HG03097 (cell line): Measurements from ENCODE around the gene NELFCD.
"Not testable (repeated sequence)": the region's sequence is repeated elsewhere in the genome, so short reads cannot be mapped to it uniquely, and the experiment has no call there.

Experiments used
- ATAC-seq: cut with Tn5 transposase; IDR thresholded peaks from one replicate; pipeline ENCODE4 v1.9.1; 2021; ENCODE audit not compliant: unreplicated experiment, low FRiP score

NELFCD gene

DNA sequence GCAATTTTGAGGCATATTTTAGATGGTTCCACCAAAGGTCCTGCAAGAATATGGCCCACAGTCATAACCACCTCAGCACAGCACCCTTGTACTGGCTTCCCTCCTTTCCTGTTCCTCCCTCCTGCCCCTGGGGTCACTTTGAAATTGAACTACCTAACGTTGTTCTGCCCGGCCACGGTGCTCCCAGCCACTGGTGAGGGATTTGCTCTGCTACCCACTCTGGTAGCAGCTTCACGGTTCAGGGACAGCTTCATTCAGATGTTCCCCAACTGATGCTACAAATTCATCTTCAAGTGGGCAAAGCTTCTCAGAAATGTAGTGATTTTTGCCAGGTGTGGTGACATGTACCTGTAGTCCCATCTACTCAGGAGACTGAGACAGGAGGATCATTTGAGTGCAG lies 7.9 kb upstream of the NELFCD start:
- no peak for ATAC-seq

DNA sequence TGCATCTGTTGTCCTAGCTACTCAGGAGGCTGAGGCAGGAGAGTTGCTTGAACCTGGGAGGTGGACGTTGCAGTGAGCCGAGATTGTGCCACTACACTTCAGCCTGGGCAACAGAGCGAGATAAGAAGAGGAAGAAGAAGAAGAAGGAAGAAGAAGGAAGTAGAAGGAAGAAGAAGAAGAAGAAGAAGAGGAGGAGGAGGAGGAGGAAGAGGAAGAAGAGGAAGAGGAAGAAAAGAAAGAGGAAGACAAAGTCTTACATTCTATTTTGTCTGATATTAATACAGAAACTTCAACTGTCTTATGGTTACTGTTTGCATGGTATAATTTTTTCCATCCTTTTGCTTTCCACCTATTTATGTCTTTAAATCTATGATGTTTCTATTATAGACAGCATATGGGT lies 7.2 kb upstream of the NELFCD start:
- no peak for ATAC-seq

DNA sequence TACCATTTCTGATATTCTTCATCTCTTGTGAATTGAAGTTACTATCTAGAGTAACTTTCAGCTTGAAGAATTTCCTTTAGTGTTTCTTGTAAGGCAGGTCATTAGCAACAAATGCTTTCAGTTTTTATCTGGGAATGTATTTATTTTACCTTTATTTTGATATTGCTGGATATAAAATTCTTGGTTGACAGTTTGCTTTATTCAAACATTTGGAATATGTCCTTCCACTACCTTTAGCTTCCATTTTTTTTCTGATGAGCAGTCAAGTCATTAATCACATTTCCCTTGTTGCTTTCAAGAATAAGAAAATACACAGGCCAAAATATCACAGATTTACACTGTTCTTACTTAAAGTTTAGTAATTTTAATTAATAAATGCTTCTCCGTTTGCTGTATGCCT lies 5.7 kb upstream of the NELFCD start:
- ATAC-seq, result no peak

DNA sequence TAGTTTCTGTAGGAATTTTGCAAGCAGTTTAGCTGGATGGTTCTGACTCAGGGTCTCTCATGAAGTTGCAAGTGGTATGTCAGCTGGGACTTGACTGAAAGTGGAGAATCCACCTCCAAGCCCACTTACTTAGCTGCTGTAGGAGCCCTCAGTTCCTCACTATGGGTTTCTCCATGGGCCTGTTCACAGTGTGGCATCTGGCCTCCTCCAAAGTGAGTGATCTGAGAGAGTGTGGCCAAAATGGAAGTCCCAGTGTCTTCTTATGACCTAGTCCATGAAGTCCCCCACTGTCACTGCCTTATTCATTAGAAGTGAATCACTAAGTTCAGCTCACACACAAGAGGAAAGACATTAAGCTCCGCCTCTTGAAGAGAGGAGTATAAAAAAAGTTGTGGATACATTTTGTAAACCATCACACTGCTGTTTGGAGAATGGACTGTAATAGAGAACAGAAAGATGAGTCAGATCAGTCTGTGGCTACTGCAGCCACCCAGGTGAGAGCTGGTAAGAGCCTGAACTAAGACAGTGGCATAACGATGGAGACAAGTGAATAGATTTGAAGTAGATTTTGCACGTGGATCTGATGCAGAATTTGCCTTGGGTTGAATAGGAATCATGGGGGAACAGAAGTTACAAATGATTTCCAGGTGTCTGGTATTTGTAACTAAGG lies 4.9 kb upstream of the NELFCD start:
- ATAC-seq, result no peak

DNA sequence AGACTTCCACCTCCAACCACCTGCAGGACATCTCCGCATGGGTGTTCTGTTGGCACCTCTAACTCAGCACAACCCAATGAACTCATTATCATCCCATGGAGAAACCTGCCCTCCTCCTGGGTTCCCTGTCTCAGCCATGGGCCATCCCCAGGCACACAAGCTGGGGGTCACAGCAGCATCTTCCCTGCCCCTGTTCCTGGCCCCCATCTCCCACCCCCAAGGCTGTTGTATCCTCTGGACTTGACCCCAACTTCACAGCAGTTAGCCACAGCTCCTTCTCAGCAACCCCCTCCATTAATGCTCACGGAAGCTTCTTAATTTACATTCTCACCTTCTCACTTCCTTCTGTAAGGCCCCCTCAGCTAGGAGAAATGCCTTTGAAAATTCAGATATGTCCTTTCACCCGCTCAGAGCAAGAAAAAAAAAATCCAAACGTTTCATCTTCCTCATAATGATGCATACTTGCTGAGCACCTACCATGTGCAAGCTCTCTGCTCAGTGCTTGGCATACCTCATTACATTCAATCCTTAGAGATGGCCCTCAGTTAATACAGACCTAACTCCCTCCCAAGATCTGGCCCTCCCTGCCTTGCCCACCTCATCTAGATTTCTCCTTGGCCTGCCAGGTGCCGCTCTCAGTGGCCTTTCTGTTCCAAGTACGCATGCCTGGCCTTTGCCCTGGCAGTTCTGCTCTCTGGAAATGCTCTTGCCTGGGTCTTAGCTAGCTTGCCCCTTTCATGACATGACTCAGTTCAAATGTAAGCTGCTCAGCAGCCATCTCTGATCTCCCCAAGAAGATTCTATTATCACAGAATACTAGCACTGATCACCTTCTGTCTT lies 2.5 kb upstream of the NELFCD start:
- ATAC-seq, result no peak

DNA sequence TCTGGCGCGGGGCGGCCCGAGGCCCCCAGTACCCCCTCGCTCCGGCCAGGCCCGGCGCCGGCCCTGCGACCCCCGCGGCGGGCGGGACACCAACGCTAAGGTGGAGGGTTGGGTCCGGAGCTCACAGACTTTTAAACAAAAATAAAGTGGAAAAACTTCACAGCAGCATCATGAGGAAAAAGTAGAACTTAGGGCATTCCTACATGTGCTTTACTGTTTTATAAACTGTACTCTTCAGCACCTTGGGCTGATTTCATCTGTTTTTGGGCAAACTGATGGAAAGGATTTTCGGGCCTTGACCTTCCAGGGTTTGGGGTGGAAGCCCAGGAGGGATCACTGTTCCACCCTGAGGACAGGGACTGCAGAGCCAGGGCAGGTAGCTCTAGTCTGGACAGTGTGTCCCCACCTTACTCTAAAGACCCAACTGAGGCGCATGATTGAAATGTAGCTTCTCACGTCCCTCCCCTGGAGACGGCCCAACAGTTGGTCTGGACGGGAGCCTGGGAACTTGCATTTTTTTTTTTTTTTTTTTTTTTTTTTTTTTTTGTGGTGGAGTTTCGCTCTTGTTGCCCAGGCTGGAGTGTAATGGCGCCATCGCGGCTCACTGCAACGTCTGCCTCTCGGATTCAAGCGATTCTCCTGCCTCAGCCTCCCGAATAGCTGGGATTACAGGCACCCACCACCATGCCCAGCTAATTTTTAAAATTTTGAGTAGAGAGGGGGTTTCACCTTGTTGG lies 740 bp downstream of the NELFCD start:
- ATAC-seq, result peak; percentile 13

DNA sequence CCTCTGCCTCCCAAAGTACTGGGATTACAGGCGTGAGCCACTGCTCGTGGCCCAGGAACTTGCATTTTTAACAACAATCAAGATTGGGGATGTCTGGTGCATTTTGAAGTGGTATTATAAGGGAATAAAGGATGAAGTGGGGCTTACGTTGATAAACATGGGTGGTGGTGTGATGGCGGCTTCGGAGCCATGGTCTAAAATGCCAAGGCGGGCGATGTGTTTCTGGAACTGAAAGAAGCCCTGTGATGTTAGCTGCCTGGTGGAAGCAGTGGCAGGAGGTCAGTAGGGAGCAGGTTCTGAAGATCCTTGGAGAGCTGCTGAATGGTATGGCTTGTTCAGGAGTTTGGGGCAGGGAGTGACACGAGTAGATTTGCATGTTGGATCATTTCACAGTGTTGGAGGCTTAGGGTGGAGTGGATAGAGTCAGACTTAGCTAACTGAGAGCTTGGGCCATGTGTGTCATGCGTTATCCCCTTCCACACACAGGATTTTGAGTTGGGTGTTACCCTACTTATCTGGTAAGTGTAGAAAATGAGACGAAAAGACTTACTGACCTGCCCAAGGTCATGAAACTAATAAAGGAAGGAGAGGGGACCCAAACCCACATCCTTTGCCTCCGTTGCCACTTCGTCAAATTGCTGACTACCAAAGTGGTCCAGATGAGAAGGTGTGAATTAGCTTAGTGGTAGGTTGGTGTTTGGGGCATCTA lies 1.5 kb downstream of the NELFCD start:
- ATAC-seq, result no peak

DNA sequence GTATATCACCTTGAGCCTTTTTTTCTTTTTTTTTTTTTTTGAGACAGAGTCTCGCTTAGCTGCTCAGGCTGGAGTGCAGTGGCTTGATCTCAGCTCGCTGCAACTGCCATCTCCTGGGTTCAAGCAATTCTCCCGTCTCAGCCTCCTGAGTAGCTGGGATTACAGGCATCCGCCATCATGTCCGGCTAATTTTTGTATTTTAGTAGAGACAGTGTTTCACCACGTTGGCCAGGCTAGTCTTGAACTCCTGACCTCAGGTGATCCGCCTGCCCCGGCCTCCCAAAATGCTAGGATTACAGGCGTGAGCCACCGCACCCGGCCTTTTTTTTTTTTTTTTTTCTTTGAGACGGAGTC lies 2.0 kb downstream of the NELFCD start:
- not testable (repeated sequence) for ATAC-seq

DNA sequence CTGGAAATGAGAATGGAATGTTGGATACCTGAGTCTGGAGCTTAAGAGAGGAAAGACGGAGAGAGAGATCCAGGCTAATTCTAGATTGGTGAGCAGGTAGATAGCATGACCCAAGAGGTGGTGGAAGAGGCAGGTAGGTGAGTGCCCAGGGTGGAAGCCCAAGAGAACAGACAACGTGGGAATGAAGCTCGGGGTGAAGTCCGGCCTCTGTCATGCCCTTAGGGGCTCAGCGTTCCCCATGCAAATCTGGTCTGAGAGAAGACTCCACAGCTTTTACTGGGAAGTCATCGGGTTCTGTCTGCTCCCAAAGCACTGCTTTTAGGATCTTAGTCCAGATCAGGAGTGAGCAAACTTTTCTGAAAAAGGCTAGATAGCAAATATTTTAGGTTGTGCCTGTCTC lies 3.6 kb downstream of the NELFCD start:
- ATAC-seq, result no peak

DNA sequence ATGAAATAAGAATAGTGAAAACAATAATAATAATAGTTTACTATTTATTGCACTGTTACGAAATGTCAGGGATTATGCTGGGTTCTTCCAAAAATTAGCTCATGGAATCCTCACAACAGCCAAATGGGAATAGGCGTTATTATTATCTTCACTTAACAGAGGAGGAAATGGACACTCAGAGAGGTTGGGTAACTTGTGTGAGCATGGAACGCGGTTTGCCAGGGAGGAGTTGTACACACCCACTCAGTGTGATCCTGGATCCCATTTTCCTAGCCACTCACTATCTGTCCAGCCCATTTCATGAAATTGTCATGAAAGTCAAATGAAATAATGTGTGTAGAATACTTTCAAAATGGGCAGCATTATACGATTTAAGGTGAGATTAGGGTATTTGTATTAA lies 4.6 kb downstream of the NELFCD start:
- ATAC-seq, result no peak

DNA sequence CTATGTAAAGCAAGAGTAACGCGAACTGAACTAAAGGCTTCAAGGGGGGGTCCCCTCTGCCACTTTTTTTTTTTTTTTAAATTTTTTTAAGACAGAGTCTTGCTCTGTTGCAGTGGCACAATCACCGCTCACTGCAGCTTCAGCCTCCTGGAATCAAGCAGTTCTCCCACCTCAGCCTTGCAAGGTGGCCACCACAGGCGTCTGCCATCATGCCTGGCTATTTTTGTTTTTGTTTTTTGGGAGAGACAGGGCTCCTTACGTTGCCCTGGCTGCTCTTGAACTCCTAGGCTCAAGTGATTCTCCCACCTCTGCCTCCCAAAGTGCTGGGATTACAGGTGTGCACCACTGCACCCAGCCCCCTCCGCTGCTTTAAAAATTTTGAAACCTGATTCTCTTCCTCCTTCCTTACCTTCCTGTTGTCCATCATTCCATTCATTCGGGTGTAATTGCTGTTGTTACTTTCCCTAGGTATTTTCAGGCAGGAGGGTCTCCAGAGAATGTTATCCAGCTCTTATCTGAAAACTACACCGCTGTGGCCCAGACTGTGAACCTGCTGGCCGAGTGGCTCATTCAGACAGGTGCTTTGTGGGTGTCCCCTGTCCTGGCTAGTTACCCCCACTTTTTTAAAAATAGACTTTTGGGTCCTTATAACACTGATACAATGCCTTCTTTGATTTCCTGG lies 5.4 kb downstream of the NELFCD start:
- ATAC-seq, result no peak

DNA sequence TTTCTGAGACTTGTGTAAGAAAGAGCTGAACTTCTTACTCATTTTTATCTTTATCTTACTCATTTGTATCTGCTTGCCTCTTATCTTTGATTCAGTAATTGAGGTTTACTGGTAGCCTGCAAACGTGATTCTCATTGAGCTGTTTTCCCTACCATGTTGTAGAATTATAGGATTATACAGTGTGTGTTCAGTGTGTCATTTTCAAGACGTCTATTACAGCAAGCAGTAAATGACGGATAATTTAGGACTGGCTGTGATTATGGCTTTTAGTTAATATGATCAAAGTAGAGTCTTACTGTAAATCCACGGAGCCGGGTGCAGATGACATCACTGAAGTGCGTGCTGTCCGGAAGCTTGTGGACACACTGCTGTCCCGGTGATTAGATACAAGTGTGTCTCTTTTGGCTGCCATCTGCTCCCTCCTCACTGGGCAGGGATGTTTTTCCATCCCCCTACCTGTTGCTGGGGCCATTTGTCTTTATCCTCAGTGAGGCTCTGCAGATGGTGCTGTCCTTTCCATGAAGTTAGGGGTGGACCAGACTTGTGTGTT lies 6.0 kb downstream of the NELFCD start:
- no peak for ATAC-seq

DNA sequence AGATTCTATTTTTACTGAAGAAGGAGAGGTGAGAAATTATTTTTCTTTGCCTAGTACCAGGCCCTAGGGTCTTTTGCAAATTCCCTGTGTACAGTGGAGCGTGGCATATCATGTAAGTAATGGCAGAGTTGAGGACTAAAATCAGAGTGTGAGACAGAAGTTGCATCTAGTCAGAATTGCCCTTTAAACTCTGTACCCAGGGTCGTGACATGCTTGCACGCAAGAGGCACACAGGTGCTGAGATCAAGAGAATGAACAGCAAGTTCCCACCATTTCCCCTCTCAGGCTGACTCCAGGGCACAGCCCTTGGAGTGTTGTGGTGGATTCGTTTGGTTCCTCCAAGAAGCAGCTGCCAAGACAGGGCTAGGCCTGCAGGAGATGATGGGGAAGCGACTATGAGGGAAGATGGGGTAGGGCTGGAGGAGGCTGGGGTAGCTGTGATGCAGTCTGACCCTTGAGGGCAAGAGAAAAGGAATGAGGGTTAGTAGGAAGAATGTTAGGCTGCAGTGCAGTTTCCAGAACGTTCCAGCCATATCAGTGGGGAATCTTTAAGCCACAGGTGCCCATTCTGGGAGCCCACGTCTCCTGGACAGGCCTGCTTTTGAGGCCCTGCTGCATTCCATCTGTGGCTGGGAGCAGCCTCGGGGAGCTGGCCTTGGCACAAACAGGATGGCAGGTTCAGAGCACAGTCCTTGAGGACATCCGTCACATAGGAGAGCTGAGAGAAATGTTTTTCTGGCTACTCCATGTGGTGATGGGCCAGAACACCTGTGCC lies 6.9 kb downstream of the NELFCD start:
- ATAC-seq, result no peak

DNA sequence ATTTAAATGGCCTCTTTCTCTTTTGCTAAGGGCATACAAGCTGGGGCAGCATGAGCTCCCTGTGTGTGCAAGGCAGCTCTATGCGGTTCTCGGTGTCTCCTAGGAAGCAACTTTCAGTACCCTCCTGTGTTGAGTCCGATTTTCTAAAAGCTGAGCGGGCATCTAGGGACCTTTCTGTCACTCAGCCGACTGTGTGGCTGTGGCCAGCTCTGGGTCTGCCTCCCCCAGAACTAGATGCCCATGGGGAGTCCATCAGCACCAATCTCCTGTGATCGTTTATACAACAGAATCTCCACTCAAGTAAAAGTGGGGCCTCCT lies 7.5 kb downstream of the NELFCD start:
- no peak for ATAC-seq

DNA sequence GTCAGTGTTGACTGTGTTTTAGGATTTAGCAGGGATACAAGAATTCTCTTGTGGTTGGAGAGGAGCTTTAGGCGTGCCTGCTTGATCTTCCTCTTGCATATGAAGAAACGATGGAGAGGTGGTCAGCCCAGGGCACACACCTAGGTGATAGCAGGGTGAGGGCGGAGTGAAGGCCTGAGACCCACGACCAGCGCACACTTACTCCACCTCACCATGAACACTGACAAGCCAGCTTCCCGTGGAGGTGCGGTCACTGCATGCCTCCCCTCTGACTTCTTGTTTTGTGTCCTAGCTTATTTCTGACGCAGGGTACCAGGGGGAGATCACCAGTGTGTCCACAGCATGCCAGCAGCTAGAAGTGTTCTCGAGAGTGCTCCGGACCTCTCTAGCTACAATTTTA lies 8.1 kb downstream of the NELFCD start:
- ATAC-seq, result no peak

DNA sequence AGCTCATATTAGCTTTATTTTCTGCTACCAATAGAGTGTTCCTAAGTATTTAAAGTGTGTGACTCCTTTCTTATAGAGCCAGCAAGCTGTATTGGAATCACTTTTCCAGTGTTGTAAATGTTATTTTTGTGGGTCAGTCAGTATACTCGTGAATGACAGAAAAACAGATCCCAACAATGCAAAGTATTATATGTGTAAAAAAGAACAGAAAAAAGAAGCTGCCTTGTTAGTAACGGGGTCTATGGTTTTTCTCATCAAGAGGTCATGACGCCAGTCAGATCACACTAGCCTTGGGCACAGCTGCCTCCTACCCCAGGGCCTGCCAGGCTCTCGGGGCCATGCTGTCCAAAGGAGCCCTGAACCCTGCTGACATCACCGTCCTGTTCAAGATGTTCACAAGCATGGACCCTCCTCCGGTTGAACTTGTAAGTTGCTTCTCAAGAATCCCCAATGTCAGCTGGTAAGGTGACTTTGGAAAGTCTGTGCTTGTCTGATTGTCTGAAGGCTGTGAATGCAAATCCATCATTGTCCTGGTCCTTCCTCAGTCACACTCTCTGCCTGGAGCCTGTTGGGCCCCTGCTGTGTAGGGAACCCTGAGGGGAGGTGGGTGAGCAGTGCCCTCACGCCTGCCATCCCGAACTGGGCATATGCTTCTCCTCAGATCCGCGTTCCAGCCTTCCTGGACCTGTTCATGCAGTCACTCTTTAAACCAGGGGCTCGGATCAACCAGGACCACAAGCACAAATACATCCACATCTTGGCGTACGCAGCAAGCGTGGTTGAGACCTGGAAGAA lies 9.8 kb downstream of the NELFCD start:
- ATAC-seq, result no peak

DNA sequence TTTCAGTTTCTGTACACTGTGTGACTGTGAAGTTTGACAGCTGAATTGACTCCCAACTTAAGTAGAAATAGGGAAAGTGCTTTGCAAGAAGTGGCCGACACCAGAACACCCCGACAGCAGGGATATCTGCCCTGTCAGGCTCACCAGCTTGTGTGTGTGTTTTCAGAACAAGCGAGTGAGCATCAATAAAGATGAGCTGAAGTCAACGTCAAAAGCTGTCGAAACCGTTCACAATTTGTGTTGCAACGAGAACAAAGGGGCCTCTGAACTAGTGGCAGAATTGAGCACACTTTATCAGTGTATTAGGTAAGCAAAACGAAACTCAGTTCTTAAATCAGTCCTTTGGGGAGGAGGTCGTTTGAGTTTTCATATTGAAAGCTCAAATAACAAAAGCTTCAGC lies 10.7 kb downstream of the NELFCD start:
- no peak for ATAC-seq

DNA sequence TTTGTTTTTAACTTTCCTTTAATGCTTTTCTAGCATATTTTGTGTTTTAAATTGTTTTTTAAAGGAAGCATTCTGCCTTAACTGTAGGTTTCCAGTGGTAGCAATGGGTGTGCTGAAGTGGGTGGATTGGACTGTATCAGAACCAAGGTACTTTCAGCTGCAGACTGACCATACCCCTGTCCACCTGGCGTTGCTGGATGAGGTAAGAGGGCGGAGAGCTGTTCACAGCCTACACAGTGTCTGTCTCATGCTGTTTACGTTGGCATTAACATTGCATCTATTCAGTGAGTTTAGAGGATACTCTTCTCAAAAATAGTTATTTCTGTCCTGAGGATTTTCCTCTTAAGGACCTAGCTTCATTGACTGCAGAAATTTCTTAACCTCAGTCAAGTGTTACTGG lies 11.9 kb downstream of the NELFCD start:
- no peak for ATAC-seq
